HepG2 (cell line): ENCODE measurements around the gene EMC1. TPM values are rescaled to one million over a fixed set of nuclear protein-coding genes. Genes with fewer than 3 reads are reported as not detected.

Experiments used
- BHLHE40 ChIP-seq: IDR thresholded peaks from 2 replicates; pipeline ENCODE4 v1.6.1; 2011; ENCODE audit warnings: low read length, improper control_type of control experiment
- DR1 ChIP-seq: sonication (generic); formaldehyde crosslinking; IDR thresholded peaks from 2 replicates; pipeline ENCODE4 v1.8.0; 2021; ENCODE audit warnings: mild to moderate bottlenecking, missing genetic modification reagents, inconsistent platforms
- EZH2 ChIP-seq: conservative IDR thresholded peaks from 2 replicates; pipeline ENCODE4 v1.6.1; 2012; ENCODE audit warnings: mild to moderate bottlenecking, low read depth, low read length, moderate library complexity
- GATA4 ChIP-seq: sonication (generic); IDR thresholded peaks from 2 replicates; pipeline ENCODE4 v1.6.1; 2016; ENCODE audit warnings: antibody characterized with exemption, low read depth, borderline replicate concordance
- HCFC1 ChIP-seq: fragments of 150-350 bp; IDR thresholded peaks from 2 replicates; pipeline ENCODE4 v1.6.1; 2014; ENCODE audit warnings: low read depth, low read length
- KAT2B ChIP-seq: fragments of 150-350 bp; IDR thresholded peaks from 2 replicates; pipeline ENCODE4 v1.6.1; 2014; ENCODE audit warnings: low read depth, low read length, borderline replicate concordance
- MTA1 ChIP-seq: sonication (generic); formaldehyde crosslinking; IDR thresholded peaks from 2 replicates; pipeline ENCODE4 v1.4.0; 2020; ENCODE audit warnings: missing genetic modification reagents, mild to moderate bottlenecking, borderline replicate concordance
- ONECUT2 ChIP-seq: sonication (generic); formaldehyde crosslinking; IDR thresholded peaks from 2 replicates; pipeline ENCODE4 v1.4.0; 2020; ENCODE audit warnings: missing genetic modification reagents
- REL ChIP-seq: sonication (generic); formaldehyde crosslinking; conservative IDR thresholded peaks from 2 replicates; pipeline ENCODE4 v1.8.0; 2022; ENCODE audit warnings: mild to moderate bottlenecking, missing genetic modification reagents, moderate library complexity
- RFX3 ChIP-seq: IDR thresholded peaks from 2 replicates; pipeline ENCODE4 v1.6.1; 2016; ENCODE audit warnings: missing biosample characterization, missing genetic modification reagents
- RFX5 ChIP-seq: IDR thresholded peaks from 2 replicates; pipeline ENCODE4 v1.6.1; 2011; ENCODE audit warnings: low read depth, low read length, improper control_type of control experiment
- SALL1 ChIP-seq: sonication (generic); formaldehyde crosslinking; IDR thresholded peaks from 2 replicates; pipeline ENCODE4 v1.8.0; 2022; ENCODE audit warnings: mild to moderate bottlenecking, missing genetic modification reagents
- SSRP1 ChIP-seq: IDR thresholded peaks from 2 replicates; pipeline ENCODE4 v1.6.1; 2016; ENCODE audit warnings: control low read depth
- TEAD2 ChIP-seq: sonication (generic); formaldehyde crosslinking; IDR thresholded peaks from 2 replicates; pipeline ENCODE4 v1.9.0; 2021; ENCODE audit warnings: missing genetic modification reagents
- ZBTB8A ChIP-seq: sonication (generic); formaldehyde crosslinking; IDR thresholded peaks from 2 replicates; pipeline ENCODE4 v1.4.0; 2020; ENCODE audit warnings: mild to moderate bottlenecking, low read depth, missing genetic modification reagents, borderline replicate concordance
- ZMYM3 ChIP-seq: sonication (generic); formaldehyde crosslinking; IDR thresholded peaks from 2 replicates; pipeline ENCODE4 v1.5.1; 2020; ENCODE audit warnings: mild to moderate bottlenecking, missing genetic modification reagents
- ZNF264 ChIP-seq: sonication (generic); formaldehyde crosslinking; IDR thresholded peaks from 2 replicates; pipeline ENCODE4 v1.4.0; 2020; ENCODE audit warnings: missing genetic modification reagents
- ZNF562 ChIP-seq: sonication (generic); formaldehyde crosslinking; IDR thresholded peaks from 2 replicates; pipeline ENCODE4 v1.8.0; 2022; ENCODE audit warnings: missing genetic modification reagents, borderline replicate concordance
- polyA plus RNA-seq, 8 experiments: library from polyadenylated mRNA; depleted of rRNA in 3 of 8; stranded (reverse) in 7 of 8; unstranded in 1 of 8; fragments of >200 nt; fragmentation: Illumina TruSeq in 4 of 8; extraction: Trizol in 4 of 8; gene quantifications; 2 replicates each; pipeline versions ENCODE4 v1.2.1 to v1.2.3, GENCODE V29; 2011 to 2016; ENCODE audit warnings: low read depth in 4 of 8, missing spikeins in 1 of 8, mixed read lengths in 1 of 8; ENCODE audit not compliant: insufficient read depth in 1 of 8
- total RNA-seq, 5 experiments: library from RNA; depleted of rRNA; stranded (reverse); fragments of >200 nt; fragmentation: Illumina TruSeq; extraction: Trizol; gene quantifications; 2 replicates each; pipeline ENCODE4 v1.2.3, GENCODE V29; 2016; ENCODE audit warnings: low read depth in 1 of 5
- TF ChIP-seq, protein P1 (sequence below): sonication (generic); formaldehyde crosslinking; IDR thresholded peaks from 2 replicates; pipeline ENCODE4 v1.9.0; 2021; ENCODE audit warnings: missing genetic modification reagents, borderline replicate concordance
- TF ChIP-seq, protein P2 (sequence below): sonication (generic); formaldehyde crosslinking; conservative IDR thresholded peaks from 2 replicates; pipeline ENCODE4 v1.4.0; 2020; ENCODE audit warnings: missing genetic modification reagents
- TF ChIP-seq, protein P3 (sequence below): sonication (generic); formaldehyde crosslinking; IDR thresholded peaks from 2 replicates; pipeline ENCODE4 v1.8.1; 2023; ENCODE audit warnings: mild to moderate bottlenecking, missing genetic modification reagents, borderline replicate concordance
- TF ChIP-seq, protein P4 (sequence below): fragments of 450-650 bp; IDR thresholded peaks from 2 replicates; pipeline ENCODE4 v1.6.1; 2016
- TF ChIP-seq, protein P5 (sequence below): sonication (generic); formaldehyde crosslinking; IDR thresholded peaks from 2 replicates; pipeline ENCODE4 v1.4.0; 2020; ENCODE audit warnings: missing genetic modification reagents, borderline replicate concordance

EMC1 gene
- total and polyA plus RNA-seq, 2 of the 13 experiments (the other 11 are each of a cell fraction or from before 2014, with no cell fraction given): 38.0 to 61.3 TPM

DNA sequence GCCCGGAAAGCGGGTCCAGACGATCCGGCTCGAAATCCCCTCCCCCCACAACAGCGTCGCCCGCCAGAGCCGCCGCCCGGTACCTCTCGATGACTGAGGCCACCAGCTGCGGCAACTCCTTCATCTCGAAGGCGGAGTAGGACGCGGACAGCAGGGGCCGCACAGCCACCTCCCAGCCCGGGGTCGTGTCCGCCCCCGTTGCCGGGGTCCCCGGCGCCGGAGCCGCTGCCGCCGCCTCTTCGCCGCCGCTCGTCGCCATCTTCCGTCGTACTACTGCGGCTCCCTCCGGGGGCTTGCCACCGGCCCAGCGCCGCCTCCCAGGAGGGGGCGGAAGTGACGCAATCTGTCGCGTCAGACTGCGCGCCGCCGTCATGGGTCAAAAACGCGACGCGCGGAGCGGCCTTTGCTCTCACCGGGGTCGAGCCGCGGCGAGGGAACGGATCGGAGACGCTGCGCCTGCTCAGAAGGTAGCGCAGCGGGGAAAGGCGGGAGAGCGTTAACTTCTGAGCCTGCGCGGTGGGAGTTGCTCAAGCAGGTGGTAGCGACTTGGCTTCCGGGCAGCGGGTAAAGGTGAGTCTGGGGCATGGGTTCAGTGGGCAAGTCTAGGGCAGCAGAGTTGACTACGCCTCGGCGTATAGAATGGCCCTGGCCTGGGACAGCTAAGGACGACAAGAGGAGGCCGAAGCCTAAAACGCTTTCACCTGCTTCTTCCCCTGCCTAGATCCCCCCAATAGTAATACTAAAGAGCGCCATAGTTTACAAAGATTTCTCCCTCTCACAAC is 41.1 kb downstream of the EMC1 start, which contains the start of gene UBR4 (continued):
- TF ChIP-seq, protein P1, sequence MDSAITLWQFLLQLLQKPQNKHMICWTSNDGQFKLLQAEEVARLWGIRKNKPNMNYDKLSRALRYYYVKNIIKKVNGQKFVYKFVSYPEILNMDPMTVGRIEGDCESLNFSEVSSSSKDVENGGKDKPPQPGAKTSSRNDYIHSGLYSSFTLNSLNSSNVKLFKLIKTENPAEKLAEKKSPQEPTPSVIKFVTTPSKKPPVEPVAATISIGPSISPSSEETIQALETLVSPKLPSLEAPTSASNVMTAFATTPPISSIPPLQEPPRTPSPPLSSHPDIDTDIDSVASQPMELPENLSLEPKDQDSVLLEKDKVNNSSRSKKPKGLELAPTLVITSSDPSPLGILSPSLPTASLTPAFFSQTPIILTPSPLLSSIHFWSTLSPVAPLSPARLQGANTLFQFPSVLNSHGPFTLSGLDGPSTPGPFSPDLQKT (CRISPR knock-in tag): peak; percentile 55; the same call in 1 of the 2 replicates
- TF ChIP-seq, protein P2, sequence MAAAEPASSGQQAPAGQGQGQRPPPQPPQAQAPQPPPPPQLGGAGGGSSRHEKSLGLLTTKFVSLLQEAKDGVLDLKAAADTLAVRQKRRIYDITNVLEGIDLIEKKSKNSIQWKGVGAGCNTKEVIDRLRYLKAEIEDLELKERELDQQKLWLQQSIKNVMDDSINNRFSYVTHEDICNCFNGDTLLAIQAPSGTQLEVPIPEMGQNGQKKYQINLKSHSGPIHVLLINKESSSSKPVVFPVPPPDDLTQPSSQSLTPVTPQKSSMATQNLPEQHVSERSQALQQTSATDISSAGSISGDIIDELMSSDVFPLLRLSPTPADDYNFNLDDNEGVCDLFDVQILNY (CRISPR knock-in tag): peak; percentile 80
- TF ChIP-seq RFX3 (CRISPR knock-in tag) (no peak), ZBTB8A (CRISPR knock-in tag) (no peak), ZNF562 (CRISPR knock-in tag) (no peak), BHLHE40 (peak; percentile 38; the same call in 1 of the 2 replicates), RFX5 (peak; percentile 66), KAT2B (no peak), EZH2 (no peak), MTA1 (CRISPR knock-in tag) (peak; percentile 71; the same call in 1 of the 2 replicates), TEAD2 (CRISPR knock-in tag) (peak; percentile 73; the same call in 1 of the 2 replicates), ONECUT2 (CRISPR knock-in tag) (no peak), SSRP1 (CRISPR knock-in tag) (no peak), HCFC1 (peak; percentile 77), REL (no peak; the same call in 1 of the 2 replicates), GATA4 (peak; percentile 59; the same call in 1 of the 2 replicates), SALL1 (peak; percentile 96), ZNF264 (peak; percentile 86; the same call in 1 of the 2 replicates), DR1 (CRISPR knock-in tag) (peak; percentile 86), ZMYM3 (CRISPR knock-in tag) (peak; percentile 54)
- TF ChIP-seq, protein P3, sequence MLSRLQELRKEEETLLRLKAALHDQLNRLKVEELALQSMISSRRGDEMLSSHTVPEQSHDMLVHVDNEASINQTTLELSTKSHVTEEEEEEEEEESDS: no peak; the same call in 1 of the 2 replicates
- TF ChIP-seq, protein P4, sequence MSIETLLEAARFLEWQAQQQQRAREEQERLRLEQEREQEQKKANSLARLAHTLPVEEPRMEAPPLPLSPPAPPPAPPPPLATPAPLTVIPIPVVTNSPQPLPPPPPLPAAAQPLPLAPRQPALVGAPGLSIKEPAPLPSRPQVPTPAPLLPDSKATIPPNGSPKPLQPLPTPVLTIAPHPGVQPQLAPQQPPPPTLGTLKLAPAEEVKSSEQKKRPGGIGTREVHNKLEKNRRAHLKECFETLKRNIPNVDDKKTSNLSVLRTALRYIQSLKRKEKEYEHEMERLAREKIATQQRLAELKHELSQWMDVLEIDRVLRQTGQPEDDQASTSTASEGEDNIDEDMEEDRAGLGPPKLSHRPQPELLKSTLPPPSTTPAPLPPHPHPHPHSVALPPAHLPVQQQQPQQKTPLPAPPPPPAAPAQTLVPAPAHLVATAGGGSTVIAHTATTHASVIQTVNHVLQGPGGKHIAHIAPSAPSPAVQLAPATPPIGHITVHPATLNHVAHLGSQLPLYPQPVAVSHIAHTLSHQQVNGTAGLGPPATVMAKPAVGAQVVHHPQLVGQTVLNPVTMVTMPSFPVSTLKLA: peak; percentile 47
- TF ChIP-seq, protein P5, sequence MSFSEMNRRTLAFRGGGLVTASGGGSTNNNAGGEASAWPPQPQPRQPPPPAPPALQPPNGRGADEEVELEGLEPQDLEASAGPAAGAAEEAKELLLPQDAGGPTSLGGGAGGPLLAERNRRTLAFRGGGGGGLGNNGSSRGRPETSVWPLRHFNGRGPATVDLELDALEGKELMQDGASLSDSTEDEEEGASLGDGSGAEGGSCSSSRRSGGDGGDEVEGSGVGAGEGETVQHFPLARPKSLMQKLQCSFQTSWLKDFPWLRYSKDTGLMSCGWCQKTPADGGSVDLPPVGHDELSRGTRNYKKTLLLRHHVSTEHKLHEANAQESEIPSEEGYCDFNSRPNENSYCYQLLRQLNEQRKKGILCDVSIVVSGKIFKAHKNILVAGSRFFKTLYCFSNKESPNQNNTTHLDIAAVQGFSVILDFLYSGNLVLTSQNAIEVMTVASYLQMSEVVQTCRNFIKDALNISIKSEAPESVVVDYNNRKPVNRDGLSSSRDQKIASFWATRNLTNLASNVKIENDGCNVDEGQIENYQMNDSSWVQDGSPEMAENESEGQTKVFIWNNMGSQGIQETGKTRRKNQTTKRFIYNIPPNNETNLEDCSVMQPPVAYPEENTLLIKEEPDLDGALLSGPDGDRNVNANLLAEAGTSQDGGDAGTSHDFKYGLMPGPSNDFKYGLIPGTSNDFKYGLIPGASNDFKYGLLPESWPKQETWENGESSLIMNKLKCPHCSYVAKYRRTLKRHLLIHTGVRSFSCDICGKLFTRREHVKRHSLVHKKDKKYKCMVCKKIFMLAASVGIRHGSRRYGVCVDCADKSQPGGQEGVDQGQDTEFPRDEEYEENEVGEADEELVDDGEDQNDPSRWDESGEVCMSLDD: no peak
